IPS-15b (cell line): ENCODE results near the gene IL18R1.
A peak's percentile ranks its signal among the peaks of the same experiment; 100 is the strongest.
"Not testable (repeated sequence)": the region's sequence is repeated elsewhere in the genome, so short reads cannot be mapped to it uniquely, and the experiment has no call there.

ENCODE experiments used
- H3K27me3 ChIP-seq: one replicate; pipeline ENCODE4 v1.6.1; 2013; ENCODE audit warnings: low read length; ENCODE audit not compliant: control insufficient read depth, insufficient read depth
- H3K36me3 ChIP-seq: one replicate; pipeline ENCODE4 v1.6.1; 2013; ENCODE audit warnings: low read length; ENCODE audit not compliant: control insufficient read depth, insufficient read depth
- H3K4me1 ChIP-seq: one replicate; pipeline ENCODE4 v1.6.1; 2013; ENCODE audit warnings: mild to moderate bottlenecking, low read length; ENCODE audit not compliant: control insufficient read depth, insufficient read depth
- H3K4me3 ChIP-seq: one replicate; pipeline ENCODE4 v1.5.1; 2013; ENCODE audit warnings: low read depth, low read length
- H3K9ac ChIP-seq: one replicate; pipeline ENCODE4 v1.6.1; 2013; ENCODE audit warnings: low read depth, mild to moderate bottlenecking, low read length
- H3K9me3 ChIP-seq: one replicate; pipeline ENCODE4 v1.6.1; 2013; ENCODE audit warnings: mild to moderate bottlenecking, low read length; ENCODE audit not compliant: control insufficient read depth, insufficient read depth

IL18R1 gene

DNA sequence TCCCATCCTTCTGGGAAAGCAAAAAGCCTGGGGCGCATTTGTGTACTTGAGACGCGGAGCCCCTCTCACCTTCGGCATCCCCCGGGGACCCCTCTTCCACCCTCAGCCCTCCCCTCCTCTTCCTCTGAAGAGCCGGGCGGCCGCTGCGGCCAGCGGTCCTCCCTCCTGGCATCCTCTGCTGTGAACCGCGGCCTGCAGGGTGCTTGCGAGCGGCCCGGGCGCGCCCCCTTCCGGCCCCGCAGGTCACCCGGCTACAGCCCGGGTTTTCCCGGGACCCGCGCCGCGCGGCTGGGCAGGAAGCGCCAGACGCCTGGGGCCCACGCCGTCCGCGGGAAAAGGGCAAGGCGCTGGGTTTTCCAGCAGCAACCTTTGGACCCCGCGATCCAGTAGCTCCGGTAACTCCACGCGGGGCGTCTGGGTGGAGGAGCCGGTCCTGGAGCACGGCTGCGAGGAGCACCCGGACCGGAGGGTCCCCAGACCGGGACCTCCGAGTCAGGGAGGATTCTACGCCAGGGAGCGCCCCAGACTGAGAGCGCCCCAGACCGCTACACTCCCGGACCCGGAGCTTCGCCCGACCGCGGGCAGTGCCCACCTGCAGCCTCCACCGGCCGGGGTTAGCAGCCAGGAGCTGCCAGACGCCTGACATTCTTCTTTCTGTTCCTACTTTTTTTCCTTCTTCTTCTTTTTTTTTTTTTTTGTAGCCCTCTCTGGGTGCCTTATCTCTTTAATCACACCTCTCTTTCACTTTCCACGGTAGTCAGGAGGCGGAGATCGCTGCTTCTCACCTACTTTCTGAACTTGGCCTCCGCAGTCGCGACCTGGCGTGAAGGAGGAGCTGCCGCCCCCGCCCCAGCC, at the start of gene IL18R1:
Gene IL18R1 (plus strand): TSS at position 271 of the 855 bp plus-strand sequence. CDS start 6,865 bp downstream, outside the sequence.
- Histone ChIP-seq H3K36me3 (no peaks in the 10 kb centered on the region), H3K4me3 (peak within 1 kb of the TSS; percentile 68), H3K27me3 (peaks cover 16% of the 10 kb centered on the region), H3K9ac (no peak within 1 kb of the TSS), H3K4me1 (no peaks in the 10 kb centered on the region), H3K9me3 (no peaks in the 10 kb centered on the region)

DNA sequence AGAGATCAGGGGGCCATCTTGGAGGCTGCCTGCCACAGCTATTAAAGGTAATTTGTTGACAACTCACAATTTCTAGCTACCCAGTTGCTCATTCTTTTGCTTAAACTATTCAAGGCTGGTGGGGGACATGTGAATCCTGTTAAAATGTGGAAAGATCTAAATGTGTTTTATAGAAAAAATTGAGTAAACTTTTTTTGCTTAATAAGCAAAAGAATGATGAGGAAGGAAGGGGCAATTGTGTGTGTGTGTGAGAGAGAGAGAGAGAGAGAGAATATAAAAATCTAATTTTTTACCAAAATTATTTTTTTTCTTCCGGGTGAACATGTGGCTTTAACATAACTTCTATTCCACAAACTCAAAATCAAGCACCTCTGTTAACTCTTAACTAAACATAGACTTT, 49.5 kb upstream of the IL18R1 start:
- Histone ChIP-seq H3K4me1 (no peaks in the 10 kb centered on the region), H3K36me3 (no peaks in the 10 kb centered on the region), H3K9me3 (no peaks in the 10 kb centered on the region), H3K4me3 (no peak overlapping the region), H3K9ac (no peak overlapping the region), H3K27me3 (no peaks in the 10 kb centered on the region)

- H3K9ac ChIP-seq, result no peak within 1 kb of the TSS
- H3K36me3 ChIP-seq, result no peaks in the 10 kb centered on the region
- no peak within 1 kb of the TSS for H3K4me3 ChIP-seq
- H3K4me1 ChIP-seq, result no peaks in the 10 kb centered on the region
- H3K27me3 ChIP-seq, result no peaks in the 10 kb centered on the region
- no peaks in the 10 kb centered on the region for H3K9me3 ChIP-seq
Observed at GRCh38 chr2:102310964-102311640, 44.5 kb upstream of the IL18R1 start, which contains the start of gene IL1RL1. IL1RL1 (plus strand) TSS chr2:102311563; CDS start chr2:102338265, 26,702 bp downstream.

DNA sequence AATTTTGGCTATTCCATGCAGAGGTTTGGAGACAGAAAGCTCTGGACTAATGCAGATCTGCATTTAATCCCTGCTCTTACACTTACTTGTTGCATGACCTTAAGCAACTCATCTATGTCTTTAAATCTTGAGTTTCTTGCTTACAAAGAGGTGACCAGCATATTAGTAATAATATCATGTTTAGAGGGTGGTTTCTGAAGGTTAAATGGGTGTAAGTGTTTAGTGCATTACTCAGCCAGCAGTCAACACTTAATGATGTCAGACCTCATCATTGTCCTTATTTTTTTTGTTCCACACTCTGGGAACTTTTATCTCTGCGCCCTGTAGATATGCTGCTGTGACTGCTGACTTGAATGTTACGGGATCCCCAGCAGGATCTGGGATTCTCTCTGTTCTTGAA, 42.6 kb upstream of the IL18R1 start:
- H3K4me3 ChIP-seq, result no peak overlapping the region
- no peak overlapping the region for H3K9ac ChIP-seq

DNA sequence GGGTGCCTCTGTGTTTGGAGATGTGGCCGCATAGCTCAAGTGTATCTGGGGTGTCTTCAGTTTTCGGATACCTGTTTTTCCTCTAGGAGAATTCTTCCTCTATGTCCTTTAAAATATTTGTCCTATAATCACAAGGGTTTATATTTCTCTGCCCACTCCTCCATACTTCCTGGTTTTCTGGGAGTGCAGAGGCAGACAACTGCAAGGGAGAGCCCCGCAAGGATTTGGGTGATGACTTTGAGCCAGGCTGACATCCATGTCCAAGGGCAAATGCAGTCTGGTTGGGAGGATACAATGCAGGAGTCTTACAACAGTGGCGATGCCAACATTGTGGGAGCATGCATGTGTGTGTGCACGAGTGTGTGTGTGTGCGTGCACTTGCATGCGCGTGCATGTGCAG, 42.1 kb upstream of the IL18R1 start:
- H3K9me3 ChIP-seq, result no peaks in the 10 kb centered on the region

More for the DNA sequence above, 42.6 kb upstream of the IL18R1 start:
- no peaks in the 10 kb centered on the region for H3K4me1 ChIP-seq
- H3K36me3 ChIP-seq, result no peaks in the 10 kb centered on the region
- no peaks in the 10 kb centered on the region for H3K9me3 ChIP-seq
- H3K27me3 ChIP-seq, result no peaks in the 10 kb centered on the region

DNA sequence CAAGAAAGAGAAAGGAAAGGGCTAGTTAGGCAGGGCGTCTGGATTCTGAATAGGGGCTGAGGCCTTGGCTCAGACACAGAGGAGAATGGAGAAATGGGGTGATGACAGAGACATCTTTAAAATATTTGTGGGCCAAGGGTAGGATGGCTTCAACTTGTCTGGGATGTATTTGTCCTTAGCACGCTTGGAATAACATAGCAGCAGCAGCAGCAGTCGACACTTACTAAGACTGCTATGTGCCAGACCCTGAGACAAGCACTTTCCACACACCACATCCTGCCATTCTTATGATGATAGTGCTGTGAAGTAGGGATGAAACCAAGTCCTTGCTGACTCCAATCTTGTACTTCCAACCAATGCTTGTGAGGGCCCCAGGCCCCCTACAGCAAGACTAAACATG, 41.6 kb upstream of the IL18R1 start:
- Histone ChIP-seq H3K9me3 (no peaks in the 10 kb centered on the region), H3K9ac (no peak overlapping the region), H3K27me3 (no peaks in the 10 kb centered on the region), H3K4me3 (no peak overlapping the region), H3K36me3 (no peaks in the 10 kb centered on the region), H3K4me1 (no peaks in the 10 kb centered on the region)

More for the DNA sequence above, 42.1 kb upstream of the IL18R1 start:
- Histone ChIP-seq H3K36me3 (no peaks in the 10 kb centered on the region), H3K9ac (no peak overlapping the region), H3K27me3 (no peaks in the 10 kb centered on the region), H3K4me3 (no peak overlapping the region), H3K4me1 (no peaks in the 10 kb centered on the region)

DNA sequence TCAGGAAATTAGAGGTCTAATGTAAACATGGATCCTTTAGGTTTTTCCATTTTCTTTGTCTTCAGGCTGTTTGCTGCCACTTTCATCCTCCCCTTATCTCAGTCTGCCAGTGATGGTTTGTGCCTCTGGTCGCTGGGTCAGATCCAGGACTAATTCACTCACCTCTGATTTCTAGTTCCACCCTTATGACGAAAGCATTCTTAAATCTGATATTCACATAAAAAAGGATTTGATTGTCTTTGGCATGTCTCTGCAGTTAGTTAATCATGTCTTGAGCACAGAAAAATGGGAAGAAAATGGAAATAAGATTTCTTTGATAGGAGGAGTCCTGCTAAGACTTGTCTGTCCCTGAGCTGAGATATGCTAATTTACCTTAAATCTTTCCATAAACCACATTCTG, 39.7 kb upstream of the IL18R1 start:
- H3K4me1 ChIP-seq, result no peaks in the 10 kb centered on the region
- no peaks in the 10 kb centered on the region for H3K36me3 ChIP-seq
- no peaks in the 10 kb centered on the region for H3K9me3 ChIP-seq
- no peak overlapping the region for H3K4me3 ChIP-seq
- H3K9ac ChIP-seq, result no peak overlapping the region
- H3K27me3 ChIP-seq, result no peaks in the 10 kb centered on the region

GRCh38 chr2:102317715-102318114, 37.9 kb upstream of the IL18R1 start:
- Histone ChIP-seq H3K27me3 (no peaks in the 10 kb centered on the region), H3K9ac (no peak overlapping the region), H3K4me1 (no peaks in the 10 kb centered on the region), H3K36me3 (no peaks in the 10 kb centered on the region), H3K4me3 (no peak overlapping the region), H3K9me3 (no peaks in the 10 kb centered on the region)

GRCh38 chr2:102318437-102318836, 37.2 kb upstream of the IL18R1 start:
- Histone ChIP-seq H3K36me3 (no peaks in the 10 kb centered on the region), H3K9me3 (no peaks in the 10 kb centered on the region), H3K4me3 (no peak overlapping the region), H3K27me3 (no peaks in the 10 kb centered on the region), H3K4me1 (no peaks in the 10 kb centered on the region), H3K9ac (no peak overlapping the region)

- no peak overlapping the region for H3K4me3 ChIP-seq
- no peaks in the 10 kb centered on the region for H3K27me3 ChIP-seq
- H3K9ac ChIP-seq, result no peak overlapping the region
- H3K9me3 ChIP-seq, result peaks cover 4% of the 10 kb centered on the region
- no peaks in the 10 kb centered on the region for H3K36me3 ChIP-seq
- no peaks in the 10 kb centered on the region for H3K4me1 ChIP-seq
Observed at GRCh38 chr2:102321941-102322719, 33.5 kb upstream of the IL18R1 start.

DNA sequence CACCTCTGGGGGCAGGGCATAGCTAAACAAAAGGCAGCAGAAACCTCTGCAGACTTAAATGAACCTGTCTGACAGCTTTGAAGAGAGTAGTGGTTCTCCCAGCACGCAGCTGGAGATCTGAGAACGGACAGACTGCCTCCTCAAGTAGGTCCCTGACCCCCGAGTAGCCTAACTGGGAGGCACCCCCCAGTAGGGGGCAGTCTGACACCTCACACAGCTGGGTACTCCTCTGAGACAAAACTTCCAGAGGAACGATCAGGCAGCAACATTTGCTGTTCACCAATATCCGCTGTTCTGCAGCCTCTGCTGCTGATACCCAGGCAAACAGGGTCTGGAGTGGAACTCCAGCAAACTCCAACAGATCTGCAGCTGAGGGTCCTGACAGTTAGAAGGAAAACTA, 30.7 kb upstream of the IL18R1 start:
- H3K9me3 ChIP-seq, H3K36me3 ChIP-seq, H3K9ac ChIP-seq, H3K4me3 ChIP-seq, H3K4me1 ChIP-seq, H3K27me3 ChIP-seq: not testable (repeated sequence)
